Activated T-cell treated with anti-CD3 and anti-CD28 coated beads, Interleukin-2, amount 50 U/mL, for 4 hours (primary cell): ENCODE measurements around the gene TRPM2. TPM values are rescaled to one million over a fixed set of nuclear protein-coding genes. Genes with fewer than 3 reads are reported as not detected.

Source experiments
- ATAC-seq, 2 donors: fragments of 200-7000 bp; cut with Tn5 transposase; one replicate each; pipeline ENCODE4 v1.10.0; 2021
- DNase-seq: peaks from one replicate; pipeline ENCODE4 v3.0.0-alpha.2; 2020
- H3K27me3 Mint-ChIP-seq: one replicate; pipeline ENCODE4 v1.8.0; 2021; ENCODE audit warnings: low read depth, mixed read lengths
- H3K36me3 Mint-ChIP-seq: one replicate; pipeline ENCODE4 v1.8.0; 2022; ENCODE audit warnings: mixed read lengths; ENCODE audit not compliant: insufficient read depth
- H3K4me1 Mint-ChIP-seq: one replicate; pipeline ENCODE4 v1.8.0; 2021; ENCODE audit warnings: low read depth, mixed read lengths
- H3K4me3 Mint-ChIP-seq: one replicate; pipeline ENCODE4 v1.8.0; 2021; ENCODE audit warnings: mild to moderate bottlenecking, moderate library complexity, mixed read lengths
- H3K9me3 Mint-ChIP-seq: one replicate; pipeline ENCODE4 v1.8.0; 2021; ENCODE audit warnings: mixed read lengths
- total RNA-seq, 3 donors: library from RNA; stranded (reverse); gene quantifications; one replicate each; pipeline ENCODE4 v1.2.1, GENCODE V29; 2021

Gene TRPM2
- 10 to 100 TPM in 1 of 3 donors, 1 to 10 TPM in 1, under 1 TPM in 1; 0.95 to 21.6 (median 2.5) TPM for total RNA-seq

DNA sequence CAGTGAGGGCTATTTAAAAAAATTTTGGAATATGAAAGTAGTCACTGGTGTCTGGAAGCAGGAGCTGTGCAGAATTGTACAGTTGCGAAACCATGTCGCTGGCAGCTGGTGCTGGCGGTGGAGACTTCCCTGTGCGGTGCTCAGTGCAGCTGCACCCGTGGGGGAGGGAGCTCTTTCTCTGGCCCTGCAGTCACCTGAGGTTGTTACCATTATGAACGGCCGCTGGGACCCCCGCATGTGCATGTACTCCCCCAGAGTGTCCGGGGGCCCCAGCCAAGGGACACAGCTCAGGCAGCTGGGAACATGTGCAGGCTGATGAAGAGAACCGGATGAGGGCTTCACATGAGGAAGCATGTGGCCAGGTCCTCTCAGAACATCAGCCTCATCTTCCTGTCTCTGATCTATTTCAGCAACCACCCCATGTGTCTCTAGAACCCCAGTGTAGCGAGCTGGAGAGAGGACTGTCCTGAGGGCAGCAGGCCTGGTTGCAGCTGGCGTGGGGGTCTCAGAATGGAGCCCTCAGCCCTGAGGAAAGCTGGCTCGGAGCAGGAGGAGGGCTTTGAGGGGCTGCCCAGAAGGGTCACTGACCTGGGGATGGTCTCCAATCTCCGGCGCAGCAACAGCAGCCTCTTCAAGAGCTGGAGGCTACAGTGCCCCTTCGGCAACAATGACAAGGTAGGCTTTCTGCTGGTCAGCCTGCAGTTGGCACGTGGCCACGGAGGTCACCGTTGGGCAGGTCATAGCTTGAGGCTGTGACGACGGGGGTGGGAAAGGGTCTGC lies at the start of gene TRPM2:
TSS of gene TRPM2 (plus strand) at position 431 of the 780 bp plus-strand sequence. CDS start at position 511, 80 bp downstream.
- peak; percentile 29 for DNase-seq
- Mint-ChIP-seq H3K4me1 (peaks cover 41% of the 10 kb centered on the region), H3K4me3 (peak within 1 kb of the TSS; percentile 62), H3K36me3 (no peaks in the 10 kb centered on the region), H3K9me3 (no peaks in the 10 kb centered on the region), H3K27me3 (peaks cover 15% of the 10 kb centered on the region)
- ATAC-seq: peak; percentile 41 to 71

DNA sequence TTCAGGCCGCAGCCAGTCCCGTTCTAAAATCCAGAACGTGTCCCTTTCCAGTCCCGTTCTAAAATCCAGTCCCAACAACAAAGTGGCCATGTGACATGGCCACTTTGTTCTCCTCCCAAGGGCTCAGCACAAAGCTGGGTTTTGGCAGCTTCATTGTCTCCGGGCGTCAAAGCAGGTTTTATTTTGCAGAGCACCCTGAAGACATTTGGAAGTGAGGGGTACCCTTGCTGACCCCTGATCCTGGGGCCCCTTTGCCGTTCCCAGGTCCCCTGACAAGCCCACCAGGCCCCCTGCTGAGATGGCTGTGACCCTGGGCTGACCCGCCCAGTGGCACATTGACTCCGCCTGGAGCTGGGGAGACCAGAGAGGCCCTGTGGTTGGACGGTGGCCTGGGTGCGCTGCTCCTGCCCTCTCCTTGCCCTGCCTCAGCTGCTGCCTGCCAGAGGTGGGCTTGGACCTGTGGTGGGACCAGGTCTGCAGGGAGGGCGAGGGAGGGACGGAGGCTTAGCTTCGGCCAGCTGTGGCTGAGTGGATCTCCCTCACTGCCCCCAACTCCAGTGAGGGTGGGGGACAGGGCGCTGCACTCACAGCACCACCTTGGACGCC lies 49.3 kb upstream of the TRPM2 start:
- DNase-seq: no peak
- Mint-ChIP-seq H3K4me3 (no peak overlapping the region), H3K9me3 (no peaks in the 10 kb centered on the region), H3K27me3 (no peaks in the 10 kb centered on the region), H3K4me1 (peaks cover 38% of the 10 kb centered on the region), H3K36me3 (peaks cover 5% of the 10 kb centered on the region)
- no peak for ATAC-seq

DNA sequence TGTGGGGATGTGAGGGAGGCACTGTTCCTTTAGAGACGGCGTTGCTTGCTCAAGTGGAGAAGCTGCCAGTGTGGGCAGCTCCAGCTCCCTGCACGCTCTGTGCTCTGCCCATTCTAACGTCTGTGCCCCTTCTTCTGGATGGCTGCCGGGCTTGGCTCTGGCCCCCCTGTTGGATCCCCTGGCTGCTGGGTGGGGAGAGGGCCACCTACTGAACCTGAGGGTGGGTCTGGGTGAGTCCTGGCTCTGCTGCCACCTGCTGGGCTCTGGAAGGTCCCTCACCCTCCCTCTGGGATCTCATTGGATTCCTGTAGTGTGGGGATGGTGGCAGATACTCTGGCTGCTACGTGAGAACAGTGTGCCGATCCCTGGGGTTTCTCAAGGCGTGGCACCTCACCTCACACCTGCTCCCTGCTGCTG lies 48.5 kb upstream of the TRPM2 start:
- Mint-ChIP-seq H3K36me3 (peaks cover 5% of the 10 kb centered on the region), H3K9me3 (no peaks in the 10 kb centered on the region), H3K4me3 (no peak overlapping the region), H3K27me3 (no peaks in the 10 kb centered on the region), H3K4me1 (peaks cover 34% of the 10 kb centered on the region)
- DNase-seq (peak; percentile 34), ATAC-seq (peak in 1 of 2 donors; percentile 47)

DNA sequence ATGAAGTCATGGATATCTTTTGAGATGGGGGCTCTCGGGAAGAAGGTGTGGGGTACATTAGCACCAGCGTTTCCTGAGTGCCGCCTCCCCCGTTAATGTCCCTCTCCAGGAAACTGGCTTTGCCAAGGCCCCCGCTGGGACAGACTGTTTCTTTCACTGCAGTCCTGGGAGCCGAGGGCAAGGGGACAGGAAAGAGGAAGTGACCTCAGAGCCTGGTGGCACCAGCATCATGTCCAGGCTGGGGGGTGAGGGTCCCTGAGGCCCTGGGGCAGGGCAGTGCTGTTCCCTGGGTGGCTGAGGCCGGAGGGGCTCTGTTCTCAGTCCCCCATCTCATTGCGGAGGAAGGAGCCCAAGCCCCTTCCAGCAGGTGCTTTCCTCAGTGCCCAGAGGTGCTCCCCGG lies 47.7 kb upstream of the TRPM2 start:
- no peak for ATAC-seq
- Mint-ChIP-seq H3K9me3 (no peaks in the 10 kb centered on the region), H3K4me3 (no peak overlapping the region), H3K27me3 (no peaks in the 10 kb centered on the region), H3K4me1 (peaks cover 34% of the 10 kb centered on the region), H3K36me3 (peaks cover 5% of the 10 kb centered on the region)
- no peak for DNase-seq

DNA sequence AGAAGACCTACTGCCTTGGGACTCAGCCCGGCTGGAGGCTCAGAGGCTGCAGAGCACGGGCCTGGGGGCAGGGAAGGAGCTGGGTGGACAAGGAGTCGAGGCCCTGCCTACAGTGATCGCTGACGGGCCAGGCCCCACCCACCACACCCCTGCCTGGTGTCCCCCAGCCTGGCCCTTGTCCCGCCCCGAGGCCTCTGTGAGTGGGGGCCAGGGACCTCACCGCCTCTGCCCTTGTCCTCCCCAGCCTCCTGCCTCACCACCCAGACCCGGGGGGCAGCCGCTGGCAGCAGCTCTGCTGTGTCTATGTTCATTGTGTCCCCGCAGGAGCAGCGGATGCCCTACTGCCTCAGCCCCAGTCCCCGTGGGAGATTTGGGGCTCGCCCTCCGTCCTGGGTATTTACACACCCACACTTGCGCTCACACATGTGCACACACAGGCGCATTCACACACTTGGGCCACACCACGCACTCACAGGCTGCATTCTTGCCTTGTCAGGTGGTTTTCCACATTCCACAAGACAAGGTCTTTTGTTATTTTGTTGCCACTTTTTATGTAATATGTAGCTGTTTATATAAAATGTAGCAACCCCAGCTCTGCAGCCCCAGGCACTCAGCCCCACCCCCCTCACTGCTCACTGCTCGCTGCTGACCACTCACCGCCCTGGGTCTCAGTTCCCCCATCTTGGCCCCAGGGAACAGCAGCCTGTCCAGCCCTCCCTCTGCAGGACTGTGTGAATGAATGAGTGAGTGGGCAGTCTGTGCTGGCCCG lies 46.3 kb upstream of the TRPM2 start:
- H3K4me1 Mint-ChIP-seq: peaks cover 21% of the 10 kb centered on the region
- no peaks in the 10 kb centered on the region for H3K27me3 Mint-ChIP-seq
- H3K36me3 Mint-ChIP-seq: peaks cover 11% of the 10 kb centered on the region
- DNase-seq (no peak), ATAC-seq (no peak)
- no peak overlapping the region for H3K4me3 Mint-ChIP-seq
- H3K9me3 Mint-ChIP-seq: no peaks in the 10 kb centered on the region

DNA sequence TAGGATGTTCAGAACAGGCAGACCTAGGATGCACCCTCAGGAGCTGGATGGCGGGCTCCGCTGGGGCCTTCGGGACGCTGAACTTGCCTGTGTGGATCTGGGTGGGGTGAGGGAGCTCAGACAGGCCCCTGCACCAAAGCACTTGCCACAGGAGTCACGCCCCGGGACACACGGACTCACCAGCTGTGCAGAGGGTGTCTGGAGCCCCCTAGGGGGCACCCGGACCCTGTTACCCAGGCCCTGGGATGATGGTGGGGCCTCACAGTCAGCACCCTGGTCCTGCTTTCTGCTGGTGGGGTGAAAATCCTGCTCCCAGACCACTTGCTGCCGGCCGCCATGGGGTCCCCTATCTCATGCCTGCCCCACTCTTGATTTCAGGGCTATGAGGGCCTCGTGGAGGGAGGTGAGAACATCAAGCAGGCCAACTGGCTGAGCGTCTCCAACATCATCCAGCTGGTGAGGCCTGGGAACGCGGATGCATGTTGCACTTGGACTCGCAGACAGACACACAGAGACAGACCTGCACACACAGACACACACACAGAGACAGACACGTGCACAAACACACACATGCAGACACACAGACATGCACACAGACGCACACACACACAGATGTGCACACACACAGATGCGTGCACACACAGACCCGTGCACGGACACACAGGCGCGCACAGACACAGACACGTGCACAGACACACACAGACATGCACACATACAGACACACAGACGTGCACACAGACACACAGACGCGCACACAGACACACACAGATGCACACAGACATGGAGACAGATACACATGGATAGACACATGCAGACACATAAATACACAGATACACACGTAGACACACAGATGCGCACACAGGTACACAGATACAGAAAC lies 42.6 kb upstream of the TRPM2 start:
- H3K4me1 Mint-ChIP-seq: peaks cover 2% of the 10 kb centered on the region
- H3K4me3 Mint-ChIP-seq: no peak overlapping the region
- H3K36me3 Mint-ChIP-seq: peaks cover 11% of the 10 kb centered on the region
- ATAC-seq: no peak
- no peaks in the 10 kb centered on the region for H3K27me3 Mint-ChIP-seq
- no peak for DNase-seq
- H3K9me3 Mint-ChIP-seq: no peaks in the 10 kb centered on the region

DNA sequence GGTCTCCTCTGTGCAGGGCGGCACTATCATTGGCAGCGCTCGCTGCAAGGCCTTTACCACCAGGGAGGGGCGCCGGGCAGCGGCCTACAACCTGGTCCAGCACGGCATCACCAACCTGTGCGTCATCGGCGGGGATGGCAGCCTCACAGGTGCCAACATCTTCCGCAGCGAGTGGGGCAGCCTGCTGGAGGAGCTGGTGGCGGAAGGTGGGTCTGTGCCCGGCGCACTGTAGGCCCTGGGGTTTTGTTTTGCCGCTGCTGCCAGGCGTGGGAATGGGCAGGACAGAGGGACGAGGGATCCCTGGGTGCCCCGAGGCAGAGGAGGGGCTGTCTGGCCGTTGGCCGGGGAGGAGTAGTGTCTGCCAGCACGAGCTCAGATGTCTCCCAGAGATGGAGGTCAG lies 41.3 kb upstream of the TRPM2 start:
- Mint-ChIP-seq H3K4me3 (no peak overlapping the region), H3K27me3 (no peaks in the 10 kb centered on the region), H3K4me1 (peaks cover 2% of the 10 kb centered on the region), H3K9me3 (no peaks in the 10 kb centered on the region), H3K36me3 (peaks cover 15% of the 10 kb centered on the region)
- no peak for DNase-seq
- no peak for ATAC-seq

DNA sequence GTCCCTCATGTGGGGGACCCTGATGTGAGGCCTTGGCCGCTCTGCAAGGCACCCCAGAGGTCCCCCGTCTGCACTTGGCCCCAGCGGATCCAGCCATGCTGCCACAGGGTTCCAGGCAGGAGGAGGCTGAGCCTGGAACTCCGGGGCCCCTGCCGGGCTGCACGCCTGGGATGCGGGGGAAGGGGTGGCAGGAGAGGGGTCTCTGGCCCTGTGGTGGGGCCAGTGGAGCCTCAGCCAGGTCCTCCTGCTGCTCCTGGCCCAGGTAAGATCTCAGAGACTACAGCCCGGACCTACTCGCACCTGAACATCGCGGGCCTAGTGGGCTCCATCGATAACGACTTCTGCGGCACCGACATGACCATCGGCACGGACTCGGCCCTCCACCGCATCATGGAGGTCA lies 40.7 kb upstream of the TRPM2 start:
- ATAC-seq (no peak), DNase-seq (no peak)
- Mint-ChIP-seq H3K36me3 (peaks cover 15% of the 10 kb centered on the region), H3K27me3 (no peaks in the 10 kb centered on the region), H3K4me3 (no peak overlapping the region), H3K4me1 (peaks cover 2% of the 10 kb centered on the region), H3K9me3 (no peaks in the 10 kb centered on the region)

DNA sequence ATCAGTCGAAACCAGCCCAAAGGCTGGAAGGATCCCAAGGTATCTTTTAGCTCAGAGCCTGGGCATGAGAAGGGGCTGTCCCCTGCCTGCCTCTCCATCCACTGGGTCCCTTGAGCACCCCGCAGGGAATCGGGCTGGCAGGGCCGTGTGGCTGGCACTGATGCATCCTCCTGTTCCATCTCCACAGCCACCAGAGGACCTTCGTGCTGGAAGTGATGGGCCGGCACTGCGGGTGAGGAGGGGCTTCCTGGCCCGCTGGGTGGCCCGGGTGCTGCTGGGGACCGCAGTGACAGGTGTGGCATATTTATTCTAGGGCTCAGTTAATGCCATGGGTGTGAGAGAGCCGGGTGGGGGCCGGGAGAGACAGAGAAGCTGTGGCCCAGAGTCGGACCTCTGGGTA lies 40.0 kb upstream of the TRPM2 start:
- no peak for ATAC-seq
- DNase-seq: no peak
- no peaks in the 10 kb centered on the region for H3K9me3 Mint-ChIP-seq
- peaks cover 2% of the 10 kb centered on the region for H3K4me1 Mint-ChIP-seq
- H3K4me3 Mint-ChIP-seq: no peak overlapping the region
- no peaks in the 10 kb centered on the region for H3K27me3 Mint-ChIP-seq
- peaks cover 10% of the 10 kb centered on the region for H3K36me3 Mint-ChIP-seq

DNA sequence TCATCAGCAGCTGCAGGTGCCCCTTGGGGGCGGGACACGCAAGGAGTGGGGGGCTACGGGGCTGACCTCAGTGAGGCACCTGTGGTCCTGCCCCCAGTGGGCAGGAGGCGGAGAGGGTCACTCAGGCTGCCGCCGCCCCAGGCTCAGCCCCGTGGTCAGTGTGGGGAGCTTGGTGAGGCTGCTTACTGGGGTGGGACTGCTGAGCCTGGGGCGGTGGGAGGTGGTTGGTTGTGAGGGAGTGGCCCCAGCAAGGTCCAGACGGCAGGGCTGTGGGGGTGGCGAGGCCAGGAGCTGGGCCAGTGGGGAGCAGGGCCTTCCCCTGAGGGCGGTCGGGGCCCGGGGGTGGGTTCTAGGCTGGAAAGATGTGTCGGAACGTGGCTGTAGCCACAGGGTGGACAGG lies 39.3 kb upstream of the TRPM2 start:
- H3K27me3 Mint-ChIP-seq: no peaks in the 10 kb centered on the region
- H3K9me3 Mint-ChIP-seq: no peaks in the 10 kb centered on the region
- peaks cover 2% of the 10 kb centered on the region for H3K4me1 Mint-ChIP-seq
- peaks cover 10% of the 10 kb centered on the region for H3K36me3 Mint-ChIP-seq
- H3K4me3 Mint-ChIP-seq: no peak overlapping the region
- DNase-seq: no peak
- no peak for ATAC-seq

DNA sequence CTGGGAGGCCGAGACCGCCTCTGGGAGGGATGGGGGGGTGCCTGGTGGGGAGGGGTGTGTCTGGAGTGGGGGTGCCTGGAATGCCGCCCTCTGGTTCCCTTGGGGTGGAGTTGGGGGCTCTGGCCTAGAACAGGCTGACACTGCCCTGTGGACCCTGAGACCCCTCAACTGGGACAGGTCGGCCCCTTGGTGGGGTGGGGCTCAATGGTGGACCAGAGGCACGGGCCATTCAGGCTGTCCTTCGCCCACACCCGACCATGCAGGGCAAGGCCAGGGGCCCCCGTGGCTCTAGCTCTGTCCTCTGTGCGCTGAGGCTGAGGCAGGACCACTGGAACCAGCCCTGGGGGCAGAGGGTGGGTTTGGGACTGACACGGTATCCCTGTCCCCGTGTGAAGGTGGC lies 38.9 kb upstream of the TRPM2 start:
- ATAC-seq (no peak), DNase-seq (no peak)
- Mint-ChIP-seq H3K4me3 (no peak overlapping the region), H3K4me1 (peaks cover 2% of the 10 kb centered on the region), H3K27me3 (no peaks in the 10 kb centered on the region), H3K36me3 (peaks cover 10% of the 10 kb centered on the region), H3K9me3 (no peaks in the 10 kb centered on the region)

DNA sequence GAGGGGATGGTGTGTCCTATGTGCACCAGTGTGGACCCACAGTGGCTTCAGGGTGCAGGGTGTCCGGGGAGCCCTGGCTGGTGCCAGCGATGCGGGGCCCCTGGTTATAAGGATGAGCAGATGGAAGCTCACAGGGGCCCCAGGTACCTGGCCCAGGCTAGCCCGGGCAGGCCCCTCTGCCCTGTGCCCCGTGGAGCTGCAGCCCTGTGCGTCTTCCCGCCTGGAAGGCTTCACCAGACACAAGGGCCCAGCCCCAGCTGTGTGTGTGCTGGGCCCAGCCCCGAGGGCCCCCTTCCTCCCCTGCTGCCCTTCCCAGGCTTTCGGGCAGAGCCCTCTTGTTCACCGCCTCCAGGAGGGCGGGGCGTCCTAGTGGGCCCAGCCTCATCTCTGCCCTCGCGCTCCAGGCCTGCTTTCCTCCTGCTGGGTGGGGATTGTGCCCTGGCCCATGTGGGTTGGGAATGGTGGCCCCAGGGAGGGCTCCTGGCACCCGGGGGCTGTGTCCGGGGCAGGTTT lies 37.7 kb upstream of the TRPM2 start:
- Mint-ChIP-seq H3K27me3 (no peaks in the 10 kb centered on the region), H3K4me3 (no peak overlapping the region), H3K9me3 (no peaks in the 10 kb centered on the region), H3K36me3 (peaks cover 10% of the 10 kb centered on the region), H3K4me1 (peaks cover 2% of the 10 kb centered on the region)
- DNase-seq: no peak
- no peak for ATAC-seq

DNA sequence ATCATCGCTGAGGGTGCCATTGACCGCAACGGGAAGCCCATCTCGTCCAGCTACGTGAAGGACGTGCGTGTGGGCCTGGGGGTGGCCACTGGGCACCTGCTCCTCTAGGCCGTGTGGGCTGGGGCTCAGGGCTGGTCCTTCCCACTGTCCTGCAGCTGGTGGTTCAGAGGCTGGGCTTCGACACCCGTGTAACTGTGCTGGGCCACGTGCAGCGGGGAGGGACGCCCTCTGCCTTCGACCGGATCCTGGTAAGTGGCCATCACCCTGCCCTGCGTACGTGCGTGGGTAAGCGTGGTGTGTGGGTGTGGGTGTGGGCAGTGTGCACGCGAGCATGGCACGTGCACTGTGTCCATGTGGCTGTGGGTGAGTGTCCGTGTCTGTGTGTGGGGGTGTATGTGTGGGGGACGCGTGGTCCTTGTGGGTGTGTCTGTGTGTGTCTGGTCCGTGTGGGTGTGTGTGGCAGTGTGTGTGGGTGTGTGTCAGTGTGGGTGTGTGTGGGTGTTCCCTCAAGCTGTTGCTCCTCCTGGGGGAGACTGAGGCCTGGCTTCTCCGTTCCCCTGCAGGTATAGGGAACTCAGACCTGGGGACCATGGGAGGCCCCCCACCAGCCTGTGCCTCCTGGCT lies 37.0 kb upstream of the TRPM2 start:
- Mint-ChIP-seq H3K27me3 (no peaks in the 10 kb centered on the region), H3K36me3 (peaks cover 4% of the 10 kb centered on the region), H3K4me1 (no peaks in the 10 kb centered on the region), H3K9me3 (no peaks in the 10 kb centered on the region), H3K4me3 (no peak overlapping the region)
- DNase-seq: no peak
- no peak for ATAC-seq
